H1 (cell line): ENCODE data around the gene ASCC1. TPM values are rescaled to one million over a fixed set of nuclear protein-coding genes. Genes with fewer than 3 reads are reported as not detected.
A peak's percentile ranks its signal among the peaks of the same experiment; 100 is the strongest.

ENCODE experiments used
- CTCF ChIA-PET: fragments of 300-600 bp; sonication (Branson Sonifier 250); formaldehyde crosslinking; loops from one replicate; lab custom pipeline; 2021; ENCODE audit not compliant: partially characterized antibody; lab: Charles Lee
- POLR2A ChIA-PET: fragments of 300-600 bp; sonication (Branson Sonifier 250); formaldehyde crosslinking; loops from one replicate; lab custom pipeline; 2021; ENCODE audit warnings: inconsistent platforms; ENCODE audit not compliant: partially characterized antibody; lab: Charles Lee
- DNase-seq, 2 experiments: peaks; one replicate each; pipeline versions ENCODE4 v3.0.0 to v3.0.0-alpha.2; 2010 to 2022; ENCODE audit warnings: low spot score in 2 of 2, low read depth in 1 of 2, mixed read lengths in 1 of 2
- FAIRE-seq: peaks from 2 replicates; lab custom pipeline; 2011; peaks lifted over from hg19 to GRCh38; lab: Jason Lieb, UNC
- H2AFZ ChIP-seq: 2 replicates; pipeline ENCODE4 v1.8.1; 2012; ENCODE audit warnings: low read length, inconsistent platforms
- H2AK5ac ChIP-seq: 2 replicates; pipeline ENCODE4 v1.6.1; 2013; ENCODE audit warnings: low read depth, low read length
- H2BK120ac ChIP-seq: replicated peaks from 2 replicates; pipeline ENCODE3; 2013; ENCODE audit warnings: low read depth, low read length, inconsistent platforms
- H2BK12ac ChIP-seq: 2 replicates; pipeline ENCODE4 v1.6.1; 2013; ENCODE audit warnings: low read depth, low read length
- H2BK15ac ChIP-seq: 2 replicates; pipeline ENCODE4 v1.6.1; 2013; ENCODE audit warnings: low read length
- H2BK20ac ChIP-seq: 2 replicates; pipeline ENCODE4 v1.6.1; 2013; ENCODE audit warnings: low read length
- H2BK5ac ChIP-seq: 2 replicates; pipeline ENCODE4 v1.6.1; 2013; ENCODE audit warnings: low read depth, low read length
- H3K14ac ChIP-seq: 2 replicates; pipeline ENCODE4 v1.6.1; 2013; ENCODE audit warnings: inconsistent platforms; ENCODE audit not compliant: insufficient read length
- H3K18ac ChIP-seq: 2 replicates; pipeline ENCODE4 v1.6.1; 2013; ENCODE audit warnings: low read length; ENCODE audit errors: extremely low read depth
- H3K23ac ChIP-seq: 2 replicates; pipeline ENCODE4 v1.6.1; 2013; ENCODE audit warnings: inconsistent platforms; ENCODE audit not compliant: insufficient read length
- H3K23me2 ChIP-seq: 2 replicates; pipeline ENCODE4 v1.6.1; 2013; ENCODE audit warnings: low read depth, low read length
- H3K27ac ChIP-seq: 2 replicates; pipeline ENCODE4 v1.6.1; 2011; ENCODE audit warnings: low read depth, low read length, inconsistent platforms
- H3K27me3 ChIP-seq, 4 experiments: replicated peaks in 1 of 4; 1 replicate in 1 of 4; 2 replicates in 3 of 4; pipeline versions ENCODE4 v1.6.1 to v1.8.1; 2011 to 2013; ENCODE audit warnings: low read length in 3 of 4, mild to moderate bottlenecking in 3 of 4, inconsistent platforms in 2 of 4, mixed read lengths in 2 of 4, moderate library complexity in 1 of 4; ENCODE audit not compliant: control insufficient read depth in 3 of 4, insufficient read depth in 3 of 4; ENCODE audit errors: extremely low read depth in 1 of 4
- H3K36me3 ChIP-seq, 4 experiments: 2 replicates each; pipeline versions ENCODE4 v1.6.1 to v1.8.1; 2011 to 2013; ENCODE audit warnings: mild to moderate bottlenecking in 4 of 4, low read length in 3 of 4, moderate library complexity in 2 of 4, control low read depth in 1 of 4, inconsistent platforms in 1 of 4; ENCODE audit not compliant: insufficient read depth in 4 of 4, control insufficient read depth in 2 of 4
- H3K4ac ChIP-seq: replicated peaks from 2 replicates; pipeline ENCODE3; 2013; ENCODE audit warnings: low read length, low read depth, mixed read lengths, inconsistent platforms; ENCODE audit not compliant: insufficient read length
- H3K4me1 ChIP-seq, 4 experiments: replicated peaks in 1 of 4; 1 replicate in 1 of 4; 2 replicates in 3 of 4; pipeline versions ENCODE4 v1.6.1 to v1.8.1; 2011 to 2013; ENCODE audit warnings: low read length in 3 of 4, inconsistent platforms in 2 of 4, mixed read lengths in 1 of 4; ENCODE audit not compliant: insufficient read depth in 4 of 4, control insufficient read depth in 3 of 4
- H3K4me2 ChIP-seq, 2 experiments: 2 replicates each; pipeline versions ENCODE4 v1.6.1 to v1.8.1; 2011 to 2013; ENCODE audit warnings: low read depth in 2 of 2, low read length in 2 of 2, control low read depth in 1 of 2, inconsistent platforms in 1 of 2, mild to moderate bottlenecking in 1 of 2; ENCODE audit not compliant: insufficient read depth in 1 of 2
- H3K4me3 ChIP-seq, 4 experiments: fragments of 200-600, 300-600 bp in 1 of 4; sonication (generic), shearing (Covaris generic), sonication (Bioruptor Twin) in 1 of 4; 2 replicates each; pipeline versions ENCODE4 v1.5.1 to v1.8.1; 2011 to 2016; ENCODE audit warnings: low read length in 4 of 4, low read depth in 3 of 4, control low read depth in 2 of 4, inconsistent platforms in 2 of 4, mild to moderate bottlenecking in 2 of 4, mixed read lengths in 1 of 4, moderate library complexity in 1 of 4; ENCODE audit not compliant: insufficient read depth in 2 of 4; ENCODE audit errors: extremely low read depth in 1 of 4
- H3K56ac ChIP-seq: replicated peaks from 2 replicates; pipeline ENCODE3; 2013; ENCODE audit warnings: low read depth, mild to moderate bottlenecking, mixed read lengths, low read length, inconsistent platforms; ENCODE audit not compliant: insufficient read length
- H3K79me1 ChIP-seq: 2 replicates; pipeline ENCODE4 v1.6.1; 2013; ENCODE audit warnings: low read depth, low read length, control low read depth
- H3K79me2 ChIP-seq, 2 experiments: 2 replicates each; pipeline versions ENCODE4 v1.6.1 to v1.8.1; 2012 to 2013; ENCODE audit warnings: low read length in 2 of 2, mild to moderate bottlenecking in 2 of 2, inconsistent platforms in 1 of 2; ENCODE audit not compliant: insufficient read depth in 2 of 2, control insufficient read depth in 1 of 2
- H3K9ac ChIP-seq, 4 experiments: replicated peaks in 1 of 4; 1 replicate in 1 of 4; 2 replicates in 3 of 4; pipeline versions ENCODE4 v1.6.1 to v1.8.1; 2011 to 2013; ENCODE audit warnings: low read depth in 3 of 4, low read length in 3 of 4, control low read depth in 2 of 4, mild to moderate bottlenecking in 2 of 4, moderate library complexity in 2 of 4, inconsistent platforms in 1 of 4; ENCODE audit errors: extremely low read depth in 1 of 4
- H3K9me3 ChIP-seq, 2 experiments: 2 replicates each; pipeline versions ENCODE4 v1.6.1 to v1.8.1; 2012 to 2013; ENCODE audit warnings: mild to moderate bottlenecking in 2 of 2, moderate library complexity in 2 of 2, control low read depth in 1 of 2, inconsistent platforms in 1 of 2, low read depth in 1 of 2, low read length in 1 of 2, mixed read lengths in 1 of 2; ENCODE audit not compliant: insufficient read depth in 2 of 2
- H4K20me1 ChIP-seq, 2 experiments: replicated peaks in 1 of 2; 2 replicates each; pipeline versions ENCODE3 to v1.8.1; 2011 to 2013; ENCODE audit warnings: inconsistent platforms in 2 of 2, low read length in 2 of 2, mild to moderate bottlenecking in 1 of 2; ENCODE audit not compliant: insufficient read depth in 2 of 2, control insufficient read depth in 1 of 2
- H4K5ac ChIP-seq: 2 replicates; pipeline ENCODE4 v1.6.1; 2013; ENCODE audit warnings: low read length, low read depth, mixed read lengths, inconsistent platforms; ENCODE audit not compliant: insufficient read length
- H4K8ac ChIP-seq: 2 replicates; pipeline ENCODE4 v1.8.0; 2013; ENCODE audit warnings: mild to moderate bottlenecking, moderate library complexity, low read length, inconsistent platforms; ENCODE audit not compliant: insufficient read depth; ENCODE audit errors: extremely low read depth
- H4K91ac ChIP-seq: replicated peaks from 2 replicates; pipeline ENCODE3; 2013; ENCODE audit warnings: low read length, mixed read lengths, inconsistent platforms; ENCODE audit not compliant: insufficient read length
- BCL11A ChIP-seq, 2 experiments: IDR thresholded peaks; one replicate each; pipeline ENCODE4 v1.6.1; 2011; ENCODE audit warnings: low read depth in 2 of 2, low read length in 2 of 2, mild to moderate bottlenecking in 2 of 2
- CBX5 ChIP-seq: fragments of 300-800, 300-1000 bp; sonication (generic); IDR thresholded peaks from 2 replicates; pipeline ENCODE4 v1.7.1; 2016; ENCODE audit warnings: antibody characterized with exemption, low read length, low read depth
- CBX8 ChIP-seq: fragments of 300-800, 300-1000 bp; sonication (generic); IDR thresholded peaks from 2 replicates; pipeline ENCODE4 v1.7.1; 2016; ENCODE audit warnings: low read depth, low read length, borderline replicate concordance
- CHD2 ChIP-seq: IDR thresholded peaks from 2 replicates; pipeline ENCODE4 v1.6.1; 2012; ENCODE audit warnings: low read length, improper control_type of control experiment
- GABPA ChIP-seq: IDR thresholded peaks from 2 replicates; pipeline ENCODE4 v1.6.1; 2011; ENCODE audit warnings: mild to moderate bottlenecking, low read length, moderate library complexity, borderline replicate concordance; ENCODE audit not compliant: insufficient read depth
- HDAC2 ChIP-seq, 2 experiments: fragments of 300-600 bp in 1 of 2; sonication (generic) in 1 of 2; IDR thresholded peaks; 2 replicates each; pipeline ENCODE4 v1.6.1; 2011 to 2012; ENCODE audit warnings: low read depth in 2 of 2, low read length in 2 of 2, mild to moderate bottlenecking in 2 of 2, moderate library complexity in 2 of 2, borderline replicate concordance in 1 of 2, inconsistent platforms in 1 of 2
- POLR2A ChIP-seq, 2 experiments: IDR thresholded peaks; 1 replicate in 1 of 2; 2 replicates in 1 of 2; pipeline ENCODE4 v1.6.1; 2011; ENCODE audit warnings: low read depth in 2 of 2, low read length in 2 of 2, mild to moderate bottlenecking in 2 of 2; ENCODE audit errors: control extremely low read depth in 1 of 2
- POLR2AphosphoS5 ChIP-seq: IDR thresholded peaks from 2 replicates; pipeline ENCODE4 v1.6.1; 2011; ENCODE audit warnings: low read depth, low read length
- RBBP5 ChIP-seq: IDR thresholded peaks from 2 replicates; pipeline ENCODE4 v1.7.1; 2012; ENCODE audit warnings: low read depth, mild to moderate bottlenecking, inconsistent platforms, low read length, moderate library complexity, borderline replicate concordance
- RFX5 ChIP-seq: IDR thresholded peaks from 2 replicates; pipeline ENCODE4 v1.6.1; 2011; ENCODE audit warnings: low read depth, low read length, improper control_type of control experiment, borderline replicate concordance
- SRF ChIP-seq: IDR thresholded peaks from 2 replicates; pipeline ENCODE4 v1.6.1; 2011; ENCODE audit warnings: mild to moderate bottlenecking, low read depth, low read length, moderate library complexity
- SUZ12 ChIP-seq: fragments of 200-600 bp; sonication (generic); IDR thresholded peaks from 2 replicates; pipeline ENCODE4 v1.6.1; 2012; ENCODE audit warnings: mild to moderate bottlenecking, inconsistent platforms, low read length, moderate library complexity, mixed read lengths
- TCF12 ChIP-seq: IDR thresholded peaks from 2 replicates; pipeline ENCODE4 v1.6.1; 2011; ENCODE audit warnings: low read depth, mild to moderate bottlenecking, low read length
- TEAD4 ChIP-seq: IDR thresholded peaks from 2 replicates; pipeline ENCODE4 v1.6.1; 2012; ENCODE audit warnings: low read depth, low read length, inconsistent platforms, mixed read lengths
- WGBS, 2 experiments: shearing (Covaris generic) in 1 of 2; methylation state at CpG; one replicate each; pipeline versions ENCODE4 v1.1.6 to v1.1.7; 2013 to 2015; ENCODE audit warnings: low lambda C conversion rate in 2 of 2, mixed read lengths in 2 of 2, inconsistent platforms in 1 of 2, low coverage in 1 of 2, missing lambda C conversion rate in 1 of 2; ENCODE audit not compliant: insufficient replicate concordance in 2 of 2, insufficient coverage in 1 of 2, insufficient read length in 1 of 2; ENCODE audit errors: extremely low coverage in 1 of 2, missing lambda C conversion rate in 1 of 2; 5-methylcytosine and 5-hydroxymethylcytosine counted together
- polyA plus RNA-seq, 7 experiments: library from polyadenylated mRNA; depleted of rRNA in 3 of 7; stranded (reverse) in 5 of 7; unstranded in 2 of 7; fragments of >200 nt in 5 of 7; fragments of 200-250 nt in 2 of 7; gene quantifications; 1 replicate in 5 of 7; 2 replicates in 1 of 7; 4 replicates in 1 of 7; pipeline versions ENCODE4 v1.2.1 to v1.2.3, GENCODE V29; 2011 to 2013; ENCODE audit warnings: missing spikeins in 2 of 7, mixed read lengths in 2 of 7
- total RNA-seq: library from RNA; stranded (reverse); fragmentation: NEBNext Ultra II Directional; extraction: Animal tissue kit (Norgen Biotek cat#: 25700); gene quantifications from 2 replicates; pipeline ENCODE4 v1.2.1, GENCODE V29; 2021

Gene ASCC1
- total and polyA plus RNA-seq, 2 of the 8 experiments (the other 6 are each of a cell fraction or from before 2014, with no cell fraction given), result 25.6 to 35.8 TPM

DNA sequence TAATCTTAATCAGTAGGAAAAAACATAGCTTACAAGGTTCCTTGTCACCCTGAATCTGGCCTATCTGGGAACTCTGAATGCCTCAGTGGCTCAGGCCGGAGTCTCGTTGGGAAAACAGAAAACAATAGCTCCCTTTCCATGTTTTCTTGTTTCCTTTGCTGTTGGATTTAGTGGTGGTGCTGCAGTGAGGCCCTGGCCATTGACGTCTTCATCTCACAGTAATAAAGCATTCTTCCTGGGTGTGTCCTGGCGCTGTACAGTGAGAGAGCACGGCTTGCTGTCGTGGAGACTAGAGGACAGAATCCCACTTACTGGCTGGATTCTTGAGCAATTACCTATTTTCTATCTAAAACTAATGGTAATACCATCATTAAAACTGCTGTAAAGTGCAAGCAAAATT, 126.5 kb downstream of the ASCC1 start:
- no peak overlapping the region; the same call in 1 of the 2 replicates for H2BK12ac ChIP-seq
- no peak for TF ChIP-seq SUZ12
- TF ChIP-seq TCF12, result no peak
- no peak for TF ChIP-seq CHD2
- TF ChIP-seq POLR2AphosphoS5, result no peak
- TF ChIP-seq RFX5, result no peak
- no peak for TF ChIP-seq RBBP5
- no peak for TF ChIP-seq GABPA
- no peak for TF ChIP-seq TEAD4
- TF ChIP-seq SRF, result no peak
- TF ChIP-seq CBX8, result no peak
- TF ChIP-seq BCL11A (IDR thresholded peaks at IDR 0.05; ENCODE audit: low read depth in 2 of 2, low read length in 2 of 2), result no peak
- TF ChIP-seq POLR2A (IDR thresholded peaks at IDR 0.05; ENCODE audit: control extremely low read depth in 1 of 2, low read depth in 2 of 2, low read length in 2 of 2), result no peak
- TF ChIP-seq CBX5, result no peak
- TF ChIP-seq HDAC2 (IDR thresholded peaks at IDR 0.05; ENCODE audit: borderline replicate concordance in 1 of 2, low read depth in 2 of 2, low read length in 2 of 2), result no peak
- H2AFZ ChIP-seq, result no peak overlapping the region
- no peak overlapping the region for H3K56ac ChIP-seq
- WGBS, 2 experiments, result 86% methylated on average over 6 of the region's 6 CpGs; no CpG with 5 or more reads in 1 of the 2 experiments
- H3K23ac ChIP-seq, result no peak overlapping the region
- H3K14ac ChIP-seq, result no peak overlapping the region
- peak overlapping the region in 1 of 2 experiments; percentile 82; a peak in 1 of 4 replicates for H3K4me2 ChIP-seq
- H3K27ac ChIP-seq, result no peak overlapping the region
- no peak overlapping the region for H3K18ac ChIP-seq
- H4K20me1 ChIP-seq, result no peaks in the 10 kb centered on the region
- no peak overlapping the region for H3K4ac ChIP-seq
- no peak overlapping the region for H4K8ac ChIP-seq
- H2BK120ac ChIP-seq, result no peak overlapping the region
- H3K23me2 ChIP-seq, result peaks cover 8% of the 10 kb centered on the region; the same call in 1 of the 2 replicates
- H3K9me3 ChIP-seq, result no peaks in the 10 kb centered on the region
- ChIA-PET POLR2A (interaction anchor here (0.8 kb wide), 1 partner anchor 81 kb away, joined by 3 read pairs; no protein-coding TSS in a partner anchor), CTCF (interaction anchor here (0.8 to 3.8 kb wide), 7 partner anchors 9 to 217 kb away, joined by 3 to 13 read pairs (median 3); no protein-coding TSS in a partner anchor)
- no peaks in the 10 kb centered on the region for H3K79me1 ChIP-seq
- H2AK5ac ChIP-seq, result no peak overlapping the region
- H3K4me1 ChIP-seq, result peaks cover 3 to 22% (median 11%) of the 10 kb centered on the region in 4 experiments
- no peak overlapping the region for H4K91ac ChIP-seq
- no peak overlapping the region for H2BK15ac ChIP-seq
- H4K5ac ChIP-seq, result no peak overlapping the region
- H2BK5ac ChIP-seq, result no peak overlapping the region
- FAIRE-seq, result no peak
- no peaks in the 10 kb centered on the region for H3K79me2 ChIP-seq
- no peak for DNase-seq
- no peak overlapping the region for H3K4me3 ChIP-seq
- no peak overlapping the region for H3K9ac ChIP-seq
- H3K36me3 ChIP-seq, result no peaks in the 10 kb centered on the region; a peak in 2 of 8 replicates
- no peak overlapping the region for H2BK20ac ChIP-seq
- peaks cover 19 to 50% (median 45%) of the 10 kb centered on the region in 4 experiments for H3K27me3 ChIP-seq
